ENCODE results near the gene SLC51A.

GRCh38 chr3:196180346-196180745 lies 36.0 kb upstream of the SLC51A start:
- TF ChIP-seq KDM5B (CRISPR knock-in tag; IDR thresholded peaks at IDR 0.05; ENCODE audit: borderline replicate concordance) (no peak), MLX (CRISPR knock-in tag; IDR thresholded peaks at IDR 0.05) (no peak), ZBTB33 (CRISPR knock-in tag; IDR thresholded peaks at IDR 0.05) (no peak), MXI1 (IDR thresholded peaks at IDR 0.05; ENCODE audit: borderline replicate concordance, low read depth, low read length) (no peak), NFYB (CRISPR knock-in tag; IDR thresholded peaks at IDR 0.05) (no peak), SRF (IDR thresholded peaks at IDR 0.05; ENCODE audit: low read depth, low read length) (no peak), GABPA (IDR thresholded peaks at IDR 0.05; ENCODE audit: low read depth, low read length) (no peak), GABPA (CRISPR knock-in tag; IDR thresholded peaks at IDR 0.05; ENCODE audit: low read depth) (no peak), POLR2A (IDR thresholded peaks at IDR 0.05; ENCODE audit: insufficient read depth in 1 of 2, low read depth in 2 of 2, low read length in 2 of 2) (no peak)
